Astrocyte of the cerebellum (primary cell): ENCODE data around the gene SLC12A4.

ENCODE experiments used
- DNase-seq: peaks from one replicate; pipeline ENCODE4 v3.0.0-alpha.2; 2011; ENCODE audit warnings: low read depth
- H3K4me3 ChIP-seq: 2 replicates; pipeline ENCODE4 v1.5.1; 2011; ENCODE audit warnings: mild to moderate bottlenecking, low read depth, low read length, moderate library complexity
- CTCF ChIP-seq: IDR thresholded peaks from 2 replicates; pipeline ENCODE4 v1.5.1; 2012; ENCODE audit warnings: low read length, low read depth, moderate library complexity, mild to moderate bottlenecking; ENCODE audit errors: missing control alignments
- in situ Hi-C: cut with HindIII; loops from 2 replicates; pipeline ENCODE4 v1.10.0; 2017; ENCODE audit warnings: low sequenced_read_pairs

SLC12A4 gene

GRCh38 chr16:67926181-67926750 is 42.2 kb downstream of the SLC12A4 start:
- TF ChIP-seq CTCF = peak; percentile 6
- in situ Hi-C loops = no loop called here
- no peak overlapping the region for H3K4me3 ChIP-seq
- no peak for DNase-seq

GRCh38 chr16:67924140-67924906 is 44.1 kb downstream of the SLC12A4 start:
- in situ Hi-C loops = loop anchor here (25.0 kb wide), 1 partner anchor 88 kb away; the partner anchor contains the start of genes DDX28, DPEP2NB and DUS2
- DNase-seq = no peak
- H3K4me3 ChIP-seq = no peak overlapping the region
- TF ChIP-seq CTCF = no peak

- no peak for TF ChIP-seq CTCF
- DNase-seq = no peak
- no peak overlapping the region for H3K4me3 ChIP-seq
- in situ Hi-C loops = loop anchor here (25.0 kb wide), 1 partner anchor 89 kb away; the partner anchor contains the start of genes DDX28, DPEP2NB and DUS2
Measured at GRCh38 chr16:67923414-67924116, 44.9 kb downstream of the SLC12A4 start.

GRCh38 chr16:67922740-67923139 is 45.7 kb downstream of the SLC12A4 start:
- TF ChIP-seq CTCF = no peak
- DNase-seq = no peak
- in situ Hi-C loops = loop anchor here (25.0 kb wide), 1 partner anchor 90 kb away; the partner anchor contains the start of genes DDX28, DPEP2NB and DUS2
- H3K4me3 ChIP-seq = no peak overlapping the region

GRCh38 chr16:67922221-67922620 is 46.2 kb downstream of the SLC12A4 start:
- no peak for TF ChIP-seq CTCF
- DNase-seq = no peak
- in situ Hi-C loops = loop anchor here (25.0 kb wide), 1 partner anchor 90 kb away; the partner anchor contains the start of genes DDX28, DPEP2NB and DUS2
- no peak overlapping the region for H3K4me3 ChIP-seq

- in situ Hi-C loops = loop anchor here (25.0 kb wide), 1 partner anchor 93 kb away; the partner anchor contains the start of genes DDX28, DPEP2NB and DUS2
- no peak overlapping the region for H3K4me3 ChIP-seq
- TF ChIP-seq CTCF = no peak
- DNase-seq = no peak
Measured at GRCh38 chr16:67919622-67920221, 48.7 kb downstream of the SLC12A4 start.
